H1 (cell line): Measurements from ENCODE around the gene MED1. TPM values are rescaled to one million over a fixed set of nuclear protein-coding genes. Genes with fewer than 3 reads are reported as not detected.

Experiments used
- CTCF ChIP-seq, 3 experiments: IDR thresholded peaks; 1 replicate in 2 of 3; 2 replicates in 1 of 3; pipeline versions ENCODE4 v1.5.1 to v1.6.1; 2011; ENCODE audit warnings: low read length in 3 of 3, mild to moderate bottlenecking in 3 of 3, inconsistent platforms in 2 of 3, low read depth in 1 of 3, moderate library complexity in 1 of 3; ENCODE audit not compliant: insufficient read depth in 1 of 3; ENCODE audit errors: control extremely low read depth in 1 of 3
- EGR1 ChIP-seq: IDR thresholded peaks from 2 replicates; pipeline ENCODE4 v1.6.1; 2011; ENCODE audit warnings: low read depth, low read length, borderline replicate concordance
- ZNF274 ChIP-seq: IDR thresholded peaks from 2 replicates; pipeline ENCODE4 v1.7.0; 2012; ENCODE audit warnings: low read length, borderline replicate concordance; ENCODE audit errors: extremely low read depth
- polyA plus RNA-seq, 7 experiments: library from polyadenylated mRNA; depleted of rRNA in 3 of 7; stranded (reverse) in 5 of 7; unstranded in 2 of 7; fragments of >200 nt in 5 of 7; fragments of 200-250 nt in 2 of 7; gene quantifications; 1 replicate in 5 of 7; 2 replicates in 1 of 7; 4 replicates in 1 of 7; pipeline versions ENCODE4 v1.2.1 to v1.2.3, GENCODE V29; 2011 to 2013; ENCODE audit warnings: missing spikeins in 2 of 7, mixed read lengths in 2 of 7
- total RNA-seq: library from RNA; stranded (reverse); fragmentation: NEBNext Ultra II Directional; extraction: Animal tissue kit (Norgen Biotek cat#: 25700); gene quantifications from 2 replicates; pipeline ENCODE4 v1.2.1, GENCODE V29; 2021

Gene MED1
- total and polyA plus RNA-seq, 2 of the 8 experiments (the other 6 are each of a cell fraction or from before 2014, with no cell fraction given), result 24.7 to 56.5 TPM

- TF ChIP-seq CTCF (IDR thresholded peaks at IDR 0.05; ENCODE audit: control extremely low read depth in 1 of 3, insufficient read depth in 1 of 3, low read depth in 1 of 3, low read length in 3 of 3) (no peak), ZNF274 (no peak), EGR1 (no peak)
These were observed 70.9 kb downstream of the MED1 start (continued) for GRCh38 chr17:39380144-39380543.
